T1000 (cell line): ENCODE measurements around the gene CXXC4.

Source experiments
- DNase-seq: peaks from one replicate; lab custom pipeline; 2025; ENCODE audit warnings: mixed read lengths; lab: John Stamatoyannopoulos, UW

Gene CXXC4

GRCh38 chr4:104494822-104495559 is at the start of gene CXXC4:
CXXC4 (minus strand) TSS chr4:104494894; CDS start chr4:104491802, 3,092 bp downstream.
- DNase-seq, result peak; percentile 15

GRCh38 chr4:104533156-104533555 is 38.5 kb upstream of the CXXC4 start:
- DNase-seq, result no peak

GRCh38 chr4:104532677-104533076 is 38.0 kb upstream of the CXXC4 start:
- DNase-seq, result no peak

- no peak for DNase-seq
Measured at GRCh38 chr4:104531390-104531789, 36.7 kb upstream of the CXXC4 start.

GRCh38 chr4:104530426-104530825 is 35.7 kb upstream of the CXXC4 start:
- DNase-seq, result no peak

- DNase-seq, result no peak
Measured at GRCh38 chr4:104524591-104524990, 29.9 kb upstream of the CXXC4 start.

GRCh38 chr4:104524026-104524425 is 29.3 kb upstream of the CXXC4 start:
- DNase-seq, result no peak

- DNase-seq, result no peak
Measured at GRCh38 chr4:104519588-104519987, 24.9 kb upstream of the CXXC4 start.

GRCh38 chr4:104516884-104517283 is 22.2 kb upstream of the CXXC4 start:
- no peak for DNase-seq

GRCh38 chr4:104508224-104508623 is 13.5 kb upstream of the CXXC4 start:
- no peak for DNase-seq

- DNase-seq, result no peak
Measured at GRCh38 chr4:104507112-104507511, 12.4 kb upstream of the CXXC4 start.

- no peak for DNase-seq
Measured at GRCh38 chr4:104504536-104504935, 9.8 kb upstream of the CXXC4 start.

GRCh38 chr4:104502471-104502870 is 7.8 kb upstream of the CXXC4 start:
- no peak for DNase-seq

- no peak for DNase-seq
Measured at GRCh38 chr4:104501290-104501689, 6.6 kb upstream of the CXXC4 start.

GRCh38 chr4:104500442-104500841 is 5.7 kb upstream of the CXXC4 start:
- DNase-seq, result no peak

GRCh38 chr4:104494185-104494584 is 509 bp downstream of the CXXC4 start:
- DNase-seq, result no peak

- DNase-seq, result no peak
Measured at GRCh38 chr4:104493081-104493831, 1.4 kb downstream of the CXXC4 start.

GRCh38 chr4:104492183-104492771 is 2.4 kb downstream of the CXXC4 start:
- DNase-seq, result no peak

- DNase-seq, result no peak
Measured at GRCh38 chr4:104491481-104492182, 3.1 kb downstream of the CXXC4 start.

GRCh38 chr4:104490770-104491480 is 3.8 kb downstream of the CXXC4 start:
- peak; percentile 50 for DNase-seq

GRCh38 chr4:104490096-104490769 is 4.5 kb downstream of the CXXC4 start:
- no peak for DNase-seq
